Mesendoderm (in vitro differentiated cells): ENCODE data around the gene NDC80.
A peak's percentile ranks its signal among the peaks of the same experiment; 100 is the strongest.

Experiments
- DNase-seq: peaks from one replicate; pipeline ENCODE4 v3.0.0; 2013
- H2AK5ac ChIP-seq: 2 replicates; pipeline ENCODE4 v1.6.1; 2013; ENCODE audit warnings: low read length, inconsistent platforms
- H2BK120ac ChIP-seq: 2 replicates; pipeline ENCODE4 v1.6.1; 2013; ENCODE audit warnings: low read depth, mild to moderate bottlenecking, low read length, moderate library complexity, mixed read lengths
- H2BK15ac ChIP-seq: replicated peaks from 2 replicates; pipeline ENCODE4 v1.6.1; 2013; ENCODE audit warnings: low read depth, mild to moderate bottlenecking, moderate library complexity
- H2BK5ac ChIP-seq: 2 replicates; pipeline ENCODE4 v1.6.1; 2013; ENCODE audit warnings: low read length, inconsistent platforms
- H3K18ac ChIP-seq: 2 replicates; pipeline ENCODE4 v1.6.1; 2013; ENCODE audit warnings: mild to moderate bottlenecking, low read length, mixed read lengths
- H3K23ac ChIP-seq: one replicate; pipeline ENCODE4 v1.6.1; 2013; ENCODE audit warnings: low read length
- H3K27ac ChIP-seq: 2 replicates; pipeline ENCODE4 v1.5.1; 2013; ENCODE audit warnings: low read depth, mild to moderate bottlenecking, inconsistent platforms, low read length, moderate library complexity
- H3K27me3 ChIP-seq: 2 replicates; pipeline ENCODE4 v1.6.1; 2013; ENCODE audit warnings: low read length, control low read depth, mild to moderate bottlenecking, inconsistent platforms; ENCODE audit not compliant: insufficient read depth, poor library complexity
- H3K36me3 ChIP-seq: 2 replicates; pipeline ENCODE4 v1.6.1; 2013; ENCODE audit warnings: low read length, inconsistent platforms; ENCODE audit not compliant: control insufficient read depth, insufficient read depth
- H3K4ac ChIP-seq: one replicate; pipeline ENCODE4 v1.6.1; 2013; ENCODE audit warnings: low read depth, mild to moderate bottlenecking, low read length, moderate library complexity
- H3K4me1 ChIP-seq: 2 replicates; pipeline ENCODE4 v1.6.1; 2013; ENCODE audit warnings: low read depth, low read length, inconsistent platforms; ENCODE audit not compliant: control insufficient read depth
- H3K4me2 ChIP-seq: 2 replicates; pipeline ENCODE4 v1.6.1; 2013; ENCODE audit warnings: low read length
- H3K4me3 ChIP-seq: 2 replicates; pipeline ENCODE4 v1.5.1; 2013; ENCODE audit warnings: mild to moderate bottlenecking, low read length
- H3K56ac ChIP-seq: one replicate; pipeline ENCODE4 v1.6.1; 2013; ENCODE audit warnings: low read length
- H3K79me1 ChIP-seq: 2 replicates; pipeline ENCODE4 v1.6.1; 2013; ENCODE audit warnings: low read length, inconsistent platforms
- H3K79me2 ChIP-seq: 2 replicates; pipeline ENCODE4 v1.6.1; 2013; ENCODE audit warnings: mild to moderate bottlenecking, low read length; ENCODE audit not compliant: control insufficient read depth, insufficient read depth
- H3K9ac ChIP-seq: 2 replicates; pipeline ENCODE4 v1.6.1; 2013; ENCODE audit warnings: low read length, inconsistent platforms
- H4K5ac ChIP-seq: one replicate; pipeline ENCODE4 v1.6.1; 2013; ENCODE audit warnings: low read length
- H4K8ac ChIP-seq: one replicate; pipeline ENCODE4 v1.6.1; 2013; ENCODE audit warnings: low read depth, mild to moderate bottlenecking, control low read depth, low read length, moderate library complexity
- WGBS: extraction: QIAGEN DNeasy Blood & Tissue Kit; methylation state at CpG from one replicate; pipeline ENCODE4 v1.1.7; 2013; ENCODE audit warnings: low lambda C conversion rate, missing lambda C conversion rate; ENCODE audit not compliant: insufficient coverage; ENCODE audit errors: extremely low coverage; 5-methylcytosine and 5-hydroxymethylcytosine counted together

NDC80 gene

DNA sequence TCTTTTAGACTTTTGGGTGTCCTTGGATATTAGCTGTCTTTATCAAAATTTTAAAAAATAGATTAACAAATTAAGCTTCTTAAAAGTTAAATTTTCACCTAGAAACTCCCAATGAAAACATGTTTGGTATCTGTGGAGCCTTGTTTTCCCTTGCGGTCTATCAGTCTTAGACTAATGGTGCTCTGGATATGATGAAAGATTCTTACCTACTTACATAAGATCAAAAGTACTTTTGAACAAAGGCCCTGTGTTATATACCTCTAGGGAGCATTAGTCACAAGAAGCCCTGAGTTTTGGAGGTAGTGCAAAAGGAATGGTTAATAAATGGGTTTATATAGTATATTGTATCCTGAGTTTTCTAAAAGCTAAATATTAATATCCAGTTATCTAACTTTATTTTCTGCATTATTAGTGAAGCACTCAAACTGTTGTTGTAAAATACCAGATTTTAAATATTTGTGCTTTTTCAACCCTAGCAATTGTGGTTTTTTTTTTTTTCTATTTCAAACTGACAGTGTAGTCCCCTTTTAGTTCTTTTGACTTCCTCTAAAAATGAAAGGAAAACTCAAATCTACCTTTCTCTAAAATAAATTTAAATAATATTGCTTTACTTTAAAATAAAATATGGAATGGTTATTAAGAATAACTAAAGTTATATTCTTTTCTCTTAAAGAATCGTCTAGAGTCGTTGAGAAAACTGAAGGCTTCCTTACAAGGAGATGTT, 18.1 kb downstream of the NDC80 start:
- H3K9ac ChIP-seq, result no peak overlapping the region
- H3K4me3 ChIP-seq, result no peak overlapping the region
- no peaks in the 10 kb centered on the region for H3K79me1 ChIP-seq
- no peak overlapping the region for H4K5ac ChIP-seq
- DNase-seq, result peak; percentile 2
- peaks cover 3% of the 10 kb centered on the region for H3K36me3 ChIP-seq
- H3K27ac ChIP-seq, result no peak overlapping the region
- H2BK5ac ChIP-seq, result no peak overlapping the region
- H2BK15ac ChIP-seq, result no peak overlapping the region
- H3K4ac ChIP-seq, result no peak overlapping the region
- no peaks in the 10 kb centered on the region for H3K79me2 ChIP-seq
- H3K23ac ChIP-seq, result no peak overlapping the region
- no peak overlapping the region for H3K4me2 ChIP-seq
- H4K8ac ChIP-seq, result no peak overlapping the region
- H3K27me3 ChIP-seq, result no peaks in the 10 kb centered on the region
- no peak overlapping the region for H3K18ac ChIP-seq
- no peak overlapping the region for H3K56ac ChIP-seq
- no peaks in the 10 kb centered on the region for H3K4me1 ChIP-seq
- no peak overlapping the region for H2AK5ac ChIP-seq
- H2BK120ac ChIP-seq, result no peak overlapping the region
- no CpG with 5 or more reads among the region's 3 CpGs for WGBS

DNA sequence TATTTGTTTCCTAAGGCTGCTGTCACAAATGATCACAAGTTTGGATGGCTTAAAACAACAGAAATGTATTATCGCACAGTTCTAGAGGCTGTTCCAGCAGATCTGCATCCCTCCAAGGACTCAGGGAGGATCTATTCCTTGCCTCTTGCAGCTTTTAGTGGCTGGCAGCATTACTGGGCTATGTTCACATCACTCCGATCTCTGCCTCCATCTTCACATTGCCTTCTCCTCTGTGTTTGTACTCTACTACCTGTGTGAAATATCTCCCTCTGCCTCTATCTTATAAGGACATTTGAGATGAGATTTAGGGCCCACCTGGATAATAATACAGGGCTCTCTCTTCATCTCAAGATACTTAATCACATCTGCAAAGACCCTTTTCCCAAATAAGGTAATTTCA, 18.9 kb downstream of the NDC80 start:
- Histone ChIP-seq H3K9ac (no peak overlapping the region), H4K5ac (no peak overlapping the region), H3K4me3 (no peak overlapping the region), H3K27me3 (no peaks in the 10 kb centered on the region), H3K79me2 (no peaks in the 10 kb centered on the region), H3K18ac (no peak overlapping the region), H3K4me2 (no peak overlapping the region), H3K4ac (no peak overlapping the region), H4K8ac (no peak overlapping the region), H3K79me1 (no peaks in the 10 kb centered on the region), H2BK15ac (no peak overlapping the region), H3K36me3 (peaks cover 4% of the 10 kb centered on the region), H3K23ac (no peak overlapping the region), H3K56ac (no peak overlapping the region), H2AK5ac (no peak overlapping the region), H2BK5ac (no peak overlapping the region), H3K4me1 (no peaks in the 10 kb centered on the region), H2BK120ac (no peak overlapping the region), H3K27ac (no peak overlapping the region)
- no peak for DNase-seq
- WGBS, result no CpG with 5 or more reads among the region's 2 CpGs

DNA sequence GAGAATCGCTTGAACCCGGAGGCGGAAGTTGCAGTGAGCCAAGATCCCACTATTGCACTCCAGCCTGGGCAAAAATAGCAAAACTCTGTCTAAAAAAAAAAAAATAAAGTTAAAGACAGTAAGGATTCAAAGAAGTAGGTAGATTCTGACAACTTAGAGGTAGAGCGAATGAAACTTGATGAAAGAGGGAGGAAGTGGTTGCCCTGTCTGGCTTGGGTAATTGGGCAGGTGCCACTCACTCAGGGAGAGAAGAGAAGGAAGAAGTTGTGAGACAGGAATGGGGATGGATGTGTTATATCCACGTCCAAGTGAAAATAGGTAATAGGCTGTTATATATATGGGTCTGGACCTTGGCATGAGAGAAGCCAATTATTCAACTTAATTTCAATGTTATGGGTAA, 26.3 kb downstream of the NDC80 start:
- H3K56ac ChIP-seq, result no peak overlapping the region
- H3K4me3 ChIP-seq, result no peak overlapping the region
- no peak overlapping the region for H2BK120ac ChIP-seq
- H3K4ac ChIP-seq, result no peak overlapping the region
- WGBS, result no CpG with 5 or more reads among the region's 5 CpGs
- H3K4me2 ChIP-seq, result no peak overlapping the region
- H2AK5ac ChIP-seq, result no peak overlapping the region
- no peak overlapping the region for H4K5ac ChIP-seq
- H2BK5ac ChIP-seq, result no peak overlapping the region
- no peak overlapping the region for H3K27ac ChIP-seq
- H3K79me2 ChIP-seq, result no peaks in the 10 kb centered on the region
- no peak overlapping the region for H4K8ac ChIP-seq
- peaks cover 3% of the 10 kb centered on the region for H3K36me3 ChIP-seq
- H3K4me1 ChIP-seq, result no peaks in the 10 kb centered on the region
- no peak overlapping the region for H2BK15ac ChIP-seq
- H3K9ac ChIP-seq, result no peak overlapping the region
- no peak overlapping the region for H3K23ac ChIP-seq
- H3K79me1 ChIP-seq, result no peaks in the 10 kb centered on the region
- H3K27me3 ChIP-seq, result no peaks in the 10 kb centered on the region
- DNase-seq, result no peak
- H3K18ac ChIP-seq, result no peak overlapping the region

DNA sequence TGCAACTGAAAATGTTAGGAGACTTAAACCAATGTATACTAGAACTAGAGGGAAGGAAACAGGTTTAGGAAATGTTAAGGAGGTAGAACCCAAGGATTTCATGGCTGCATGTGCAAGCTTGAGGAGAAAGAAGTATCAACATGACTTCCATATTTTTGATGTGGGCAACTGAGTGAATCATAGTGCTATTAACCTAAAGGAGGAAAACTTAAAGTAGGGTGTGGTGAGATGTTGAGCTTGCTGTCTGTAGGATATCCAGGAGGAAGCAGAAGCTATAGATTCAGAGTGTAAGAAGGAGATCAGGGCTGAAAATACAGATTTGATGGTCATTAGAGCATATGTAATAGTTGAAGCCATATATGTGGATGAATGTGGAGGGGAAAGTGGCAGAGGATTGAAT, 31.5 kb downstream of the NDC80 start:
- Histone ChIP-seq H3K27me3 (no peaks in the 10 kb centered on the region), H4K8ac (no peak overlapping the region), H3K4me1 (no peaks in the 10 kb centered on the region), H3K18ac (no peak overlapping the region), H3K27ac (no peak overlapping the region), H3K4me2 (no peak overlapping the region), H3K4ac (no peak overlapping the region), H3K4me3 (no peak overlapping the region), H3K36me3 (no peaks in the 10 kb centered on the region), H4K5ac (no peak overlapping the region), H3K79me1 (no peaks in the 10 kb centered on the region), H2BK5ac (no peak overlapping the region), H3K23ac (no peak overlapping the region), H2BK120ac (no peak overlapping the region), H2BK15ac (no peak overlapping the region), H2AK5ac (no peak overlapping the region), H3K56ac (no peak overlapping the region), H3K79me2 (no peaks in the 10 kb centered on the region), H3K9ac (no peak overlapping the region)
- DNase-seq, result no peak

DNA sequence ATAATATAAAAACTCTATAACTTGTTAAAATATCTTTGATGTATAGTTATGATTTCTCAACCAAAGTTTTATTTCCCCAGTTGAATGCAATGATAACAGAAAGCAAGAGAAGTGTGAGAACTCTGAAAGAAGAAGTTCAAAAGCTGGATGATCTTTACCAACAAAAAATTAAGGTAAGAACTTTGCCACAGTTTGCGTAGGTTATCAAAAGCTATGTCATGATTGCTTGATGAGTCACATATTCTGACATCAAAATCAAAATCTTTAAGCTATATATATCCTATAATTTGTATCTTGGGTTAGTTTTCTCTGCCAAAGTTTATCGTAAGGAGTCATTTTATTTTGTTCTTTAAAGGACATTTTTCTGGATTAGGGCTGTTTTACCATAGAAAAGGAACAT, 35.0 kb downstream of the NDC80 start:
- Histone ChIP-seq H4K8ac (no peak overlapping the region), H3K4me3 (no peak overlapping the region), H2BK120ac (no peak overlapping the region), H3K9ac (no peak overlapping the region), H3K18ac (no peak overlapping the region), H2AK5ac (no peak overlapping the region), H3K4ac (no peak overlapping the region), H3K27me3 (no peaks in the 10 kb centered on the region), H3K23ac (no peak overlapping the region), H4K5ac (no peak overlapping the region), H3K36me3 (peaks cover 2% of the 10 kb centered on the region), H3K27ac (no peak overlapping the region), H2BK15ac (no peak overlapping the region), H2BK5ac (no peak overlapping the region), H3K79me1 (no peaks in the 10 kb centered on the region), H3K4me2 (no peak overlapping the region), H3K4me1 (no peaks in the 10 kb centered on the region), H3K79me2 (no peaks in the 10 kb centered on the region), H3K56ac (no peak overlapping the region)
- no CpG with 5 or more reads among the region's 2 CpGs for WGBS
- DNase-seq, result no peak

DNA sequence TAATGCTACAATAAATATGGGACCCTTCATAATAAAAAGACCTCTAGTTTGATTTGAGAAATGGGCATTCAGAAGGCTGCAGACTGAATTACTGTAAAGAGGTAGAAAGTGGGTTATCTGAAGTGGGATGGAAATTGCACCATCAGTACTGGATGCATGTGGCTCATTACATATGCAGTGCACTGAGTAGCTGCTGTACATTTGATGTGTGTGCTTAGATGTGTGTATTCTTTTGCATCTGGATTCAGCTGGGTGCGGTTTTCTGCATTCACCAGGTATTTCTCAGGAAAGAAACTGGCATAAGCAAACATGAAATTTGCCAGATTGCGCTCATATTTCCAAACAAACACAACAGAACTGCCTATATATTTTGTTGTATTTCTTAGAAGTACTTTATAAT, 38.2 kb downstream of the NDC80 start:
- H3K4me3 ChIP-seq, result no peak overlapping the region
- H3K36me3 ChIP-seq, result peaks cover 2% of the 10 kb centered on the region
- H2BK120ac ChIP-seq, result no peak overlapping the region
- no peak for DNase-seq
- no peak overlapping the region for H3K23ac ChIP-seq
- no peaks in the 10 kb centered on the region for H3K27me3 ChIP-seq
- H3K27ac ChIP-seq, result no peak overlapping the region
- no peaks in the 10 kb centered on the region for H3K79me1 ChIP-seq
- no peak overlapping the region for H4K5ac ChIP-seq
- no peak overlapping the region for H2BK15ac ChIP-seq
- no peak overlapping the region for H3K4me2 ChIP-seq
- no peak overlapping the region for H3K9ac ChIP-seq
- no CpG with 5 or more reads among the region's 2 CpGs for WGBS
- H3K79me2 ChIP-seq, result no peaks in the 10 kb centered on the region
- no peak overlapping the region for H3K56ac ChIP-seq
- H3K18ac ChIP-seq, result no peak overlapping the region
- H2AK5ac ChIP-seq, result no peak overlapping the region
- no peaks in the 10 kb centered on the region for H3K4me1 ChIP-seq
- H3K4ac ChIP-seq, result no peak overlapping the region
- no peak overlapping the region for H4K8ac ChIP-seq
- no peak overlapping the region for H2BK5ac ChIP-seq
